A673 (cell line): ENCODE data around the gene NFU1. TPM values are rescaled to one million over a fixed set of nuclear protein-coding genes. Genes with fewer than 3 reads are reported as not detected.

Experiments
- BruUV-seq: library from RNA; stranded (reverse); fragments of 400-500 nt; replicated peaks from 2 replicates; lab custom pipeline; 2021; lab: Mats Ljungman, UMichigan
- CTCF ChIA-PET: fragments of 300-600 bp; sonication (Branson Sonifier 250); formaldehyde crosslinking; loops from one replicate; lab custom pipeline; 2022; ENCODE audit warnings: antibody characterized with exemption; lab: Charles Lee
- POLR2A ChIA-PET: fragments of 300-600 bp; sonication (Branson Sonifier 250); formaldehyde crosslinking; loops from one replicate; lab custom pipeline; 2022; ENCODE audit warnings: antibody characterized with exemption; ENCODE audit not compliant: low non-redundant PET; lab: Charles Lee
- DNase-seq: peaks from one replicate; pipeline ENCODE4 v3.0.0-alpha.2; 2015; ENCODE audit warnings: low spot score
- H3K27ac ChIP-seq: fragments of 200-600 bp; sonication (generic); 2 replicates; pipeline ENCODE4 v1.5.1; 2016; ENCODE audit warnings: mixed run types, low read depth, mild to moderate bottlenecking, mixed read lengths, antibody characterized with exemption, low read length; ENCODE audit not compliant: poor library complexity, severe bottlenecking
- H3K27me3 ChIP-seq: fragments of 200-600 bp; sonication (generic); replicated peaks from 2 replicates; pipeline ENCODE4 v1.6.1; 2017; ENCODE audit warnings: mixed run types, low read depth, mild to moderate bottlenecking, mixed read lengths, antibody characterized with exemption, low read length; ENCODE audit not compliant: insufficient read depth, poor library complexity
- H3K36me3 ChIP-seq: fragments of 200-600 bp; sonication (generic); 2 replicates; pipeline ENCODE4 v1.6.1; 2016; ENCODE audit warnings: mixed run types, mild to moderate bottlenecking, mixed read lengths, antibody characterized with exemption, low read length; ENCODE audit not compliant: insufficient read depth, poor library complexity, severe bottlenecking
- H3K4me1 ChIP-seq: fragments of 200-600 bp; sonication (generic); 2 replicates; pipeline ENCODE4 v1.6.1; 2017; ENCODE audit warnings: mixed run types, mild to moderate bottlenecking, mixed read lengths, antibody characterized with exemption, low read length; ENCODE audit not compliant: insufficient read depth, poor library complexity, severe bottlenecking
- H3K4me3 ChIP-seq: fragments of 200-600 bp; sonication (generic); 2 replicates; pipeline ENCODE4 v1.5.1; 2016; ENCODE audit warnings: low read depth, mixed run types, mild to moderate bottlenecking, mixed read lengths, low read length; ENCODE audit not compliant: poor library complexity, severe bottlenecking
- H3K9me3 ChIP-seq: fragments of 200-600 bp; sonication (generic); 2 replicates; pipeline ENCODE4 v1.6.1; 2016; ENCODE audit warnings: mixed run types, low read depth, mild to moderate bottlenecking, mixed read lengths, antibody characterized with exemption, low read length; ENCODE audit not compliant: poor library complexity, severe bottlenecking
- CTCF ChIP-seq: fragments of 300-800, 200-600 bp; sonication (generic); conservative IDR thresholded peaks from 2 replicates; pipeline ENCODE4 v1.5.1; 2017; ENCODE audit warnings: low read depth, mild to moderate bottlenecking, antibody characterized with exemption, low read length, moderate library complexity, mixed read lengths
- EZH2 ChIP-seq: fragments of 200-600 bp; sonication (generic); IDR thresholded peaks from 2 replicates; pipeline ENCODE4 v1.6.1; 2017; ENCODE audit warnings: borderline replicate concordance, low read depth, mild to moderate bottlenecking, mixed read lengths, antibody characterized with exemption, low read length; ENCODE audit not compliant: poor library complexity, severe bottlenecking
- intact Hi-C: fragments of 100-400 bp; cut with micrococcal nuclease; formaldehyde crosslinking; loops from one replicate; pipeline ENCODE4 v1.10.0; 2022; ENCODE audit not compliant: unreplicated experiment
- total RNA-seq: library from RNA; stranded (reverse); gene quantifications from 2 replicates; pipeline ENCODE4 v1.2.3, GENCODE V29; 2021

Gene NFU1
- total RNA-seq, 1 experiment from 2014 or later = 54.3 TPM

GRCh38 chr2:69456154-69456553, 18.9 kb upstream of the NFU1 start:
- ChIA-PET CTCF (no interaction called here), POLR2A (no interaction called here)
- no peak overlapping the region for H3K27ac ChIP-seq
- H3K4me3 ChIP-seq = no peak overlapping the region
- H3K27me3 ChIP-seq = no peaks in the 10 kb centered on the region
- H3K4me1 ChIP-seq = no peaks in the 10 kb centered on the region
- H3K9me3 ChIP-seq = no peaks in the 10 kb centered on the region
- H3K36me3 ChIP-seq = no peaks in the 10 kb centered on the region
- BruUV-seq = no TSS peak
- intact Hi-C loops = no loop called here
- no peak for DNase-seq
- TF ChIP-seq EZH2 (no peak), CTCF (no peak)

DNA sequence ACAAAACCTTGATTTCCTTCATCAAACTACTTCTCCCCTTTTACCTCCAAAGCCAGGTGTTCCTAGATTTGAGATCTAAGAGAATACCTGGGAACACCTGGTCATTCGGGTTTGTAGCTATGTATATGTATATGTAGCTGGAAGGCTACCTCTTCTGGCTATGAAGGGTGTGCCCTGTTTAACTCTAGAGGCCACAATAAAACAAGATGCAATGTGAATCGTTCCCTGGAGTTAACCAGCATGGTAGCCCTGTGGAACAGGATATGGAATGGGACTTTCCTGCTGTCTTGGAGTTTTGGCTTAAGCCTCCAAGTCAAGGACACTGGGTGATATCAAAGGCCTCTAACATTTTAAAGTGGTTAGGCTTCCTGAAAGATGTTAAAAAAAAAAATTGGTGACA, 17.7 kb upstream of the NFU1 start:
- DNase-seq = no peak
- no peak overlapping the region for H3K4me3 ChIP-seq
- H3K27me3 ChIP-seq = no peaks in the 10 kb centered on the region
- H3K27ac ChIP-seq = no peak overlapping the region
- POLR2A ChIA-PET = interaction anchor here (0.5 kb wide), 1 partner anchor 617 kb away, joined by 7 read pairs; no protein-coding TSS in a partner anchor
- no peak for TF ChIP-seq CTCF
- TF ChIP-seq EZH2 = no peak
- CTCF ChIA-PET = no interaction called here
- intact Hi-C loops = no loop called here
- no peaks in the 10 kb centered on the region for H3K36me3 ChIP-seq
- no peaks in the 10 kb centered on the region for H3K4me1 ChIP-seq
- no TSS peak for BruUV-seq
- H3K9me3 ChIP-seq = no peaks in the 10 kb centered on the region

DNA sequence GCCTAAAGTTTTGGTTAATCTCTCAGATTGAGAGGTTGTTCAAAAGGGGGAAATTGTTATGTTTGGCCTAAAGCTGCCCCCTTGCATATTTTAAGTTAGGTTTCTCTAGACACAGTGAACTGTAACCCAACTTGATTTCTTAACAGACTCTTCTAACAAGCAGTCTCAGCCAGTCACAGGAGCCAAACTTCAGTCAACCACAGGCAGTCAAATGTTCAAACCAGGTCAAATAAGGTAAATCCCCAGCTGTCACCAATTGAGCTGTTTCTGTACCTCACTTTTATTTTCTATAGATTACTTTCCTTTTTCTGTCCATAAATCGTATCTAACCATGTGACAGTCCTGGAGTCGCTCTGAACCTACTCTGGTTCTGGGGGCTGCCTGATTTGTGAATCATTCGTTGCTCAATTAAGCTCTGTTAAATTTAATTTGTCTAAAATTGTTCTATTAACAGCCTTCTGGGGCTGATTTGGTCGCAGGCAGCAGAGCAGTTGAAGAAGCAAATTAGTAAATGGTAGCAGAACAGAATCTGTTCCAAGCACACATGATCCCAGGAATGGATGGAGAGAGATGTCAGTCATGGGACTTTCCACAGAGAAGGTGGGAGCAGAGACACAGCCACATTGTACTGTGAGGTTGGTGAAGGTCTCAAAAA, 16.4 kb upstream of the NFU1 start:
- Histone ChIP-seq H3K4me3 (no peak overlapping the region), H3K36me3 (no peaks in the 10 kb centered on the region), H3K9me3 (no peaks in the 10 kb centered on the region), H3K4me1 (no peaks in the 10 kb centered on the region), H3K27me3 (no peaks in the 10 kb centered on the region), H3K27ac (no peak overlapping the region)
- TF ChIP-seq CTCF = no peak
- TF ChIP-seq EZH2 = no peak
- no TSS peak for BruUV-seq
- ChIA-PET POLR2A (no interaction called here), CTCF (no interaction called here)
- no peak for DNase-seq
- intact Hi-C loops = no loop called here
